Measurements from ENCODE around the gene DTX3L.

- TF ChIP-seq ZNF274 (IDR thresholded peaks at IDR 0.05; ENCODE audit: low read depth, low read length) (no peak), SUZ12 (IDR thresholded peaks at IDR 0.05; ENCODE audit: extremely low read depth, insufficient read depth, insufficient read length) (no peak), YY1 (IDR thresholded peaks at IDR 0.05; ENCODE audit: insufficient read depth, insufficient read length) (no peak)
Observed at GRCh38 chr3:122590610-122591009, 26.5 kb downstream of the DTX3L start.

Measured in NT2/D1 (cell line).